HG02610 (cell line): ENCODE data around the gene FRY.

Source experiments
- ATAC-seq: cut with Tn5 transposase; IDR thresholded peaks from one replicate; pipeline ENCODE4 v1.9.1; 2021; ENCODE audit warnings: mild to moderate bottlenecking, moderate library complexity; ENCODE audit not compliant: unreplicated experiment

The FRY gene

DNA sequence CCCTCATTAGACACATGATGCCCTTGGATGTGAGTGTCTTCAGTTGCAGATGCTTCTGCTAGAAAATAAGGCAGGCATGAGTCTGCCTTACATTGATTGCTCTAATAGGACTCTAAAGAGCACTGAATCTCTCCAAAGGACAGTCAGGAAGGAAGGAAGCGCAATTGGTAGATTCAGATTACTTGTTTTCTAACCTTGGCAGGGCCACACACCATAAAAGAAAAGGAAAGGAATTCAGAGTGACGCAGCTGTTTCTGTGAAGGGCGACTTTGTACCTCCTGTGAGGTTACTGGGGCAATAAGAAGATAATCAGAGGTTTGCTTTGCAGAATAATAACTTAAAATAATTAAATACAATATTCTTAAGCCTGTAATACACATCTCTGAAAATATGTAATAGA, 48.0 kb downstream of the FRY start:
- no peak for ATAC-seq

DNA sequence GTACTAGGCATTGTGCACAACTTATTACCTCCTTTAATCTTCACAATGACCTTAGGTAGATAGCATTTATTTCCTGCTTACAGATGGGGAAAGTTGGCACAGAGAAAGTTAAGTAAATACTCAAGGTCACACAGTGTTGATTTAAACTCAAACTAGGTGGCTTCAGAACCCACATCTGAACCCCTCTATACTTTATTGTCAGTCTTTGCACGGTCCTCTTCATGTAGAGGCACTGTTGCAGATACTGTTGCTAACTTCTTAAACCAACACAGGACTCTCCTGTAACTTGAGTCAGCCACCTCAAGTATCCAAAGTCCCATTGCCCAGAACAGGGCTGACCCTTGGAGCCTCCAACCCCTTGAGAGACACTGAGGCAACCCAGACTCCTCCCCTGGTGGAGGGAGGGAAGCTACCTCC, 48.8 kb downstream of the FRY start:
- no peak for ATAC-seq

GRCh38 chr13:32081591-32081990, 50.0 kb downstream of the FRY start:
- ATAC-seq, result no peak

GRCh38 chr13:32086366-32086765, 54.8 kb downstream of the FRY start:
- ATAC-seq, result no peak

GRCh38 chr13:32086791-32087441, 55.3 kb downstream of the FRY start:
- no peak for ATAC-seq

- ATAC-seq, result no peak
Measured at GRCh38 chr13:32087955-32088747, 56.6 kb downstream of the FRY start.

- no peak for ATAC-seq
Measured at GRCh38 chr13:32092496-32092895, 60.9 kb downstream of the FRY start.

- no peak for ATAC-seq
Measured at GRCh38 chr13:32093006-32093405, 61.4 kb downstream of the FRY start.

- ATAC-seq, result no peak
Measured at GRCh38 chr13:32098272-32098671, 66.7 kb downstream of the FRY start.

GRCh38 chr13:32105653-32106313, 74.2 kb downstream of the FRY start:
- no peak for ATAC-seq

DNA sequence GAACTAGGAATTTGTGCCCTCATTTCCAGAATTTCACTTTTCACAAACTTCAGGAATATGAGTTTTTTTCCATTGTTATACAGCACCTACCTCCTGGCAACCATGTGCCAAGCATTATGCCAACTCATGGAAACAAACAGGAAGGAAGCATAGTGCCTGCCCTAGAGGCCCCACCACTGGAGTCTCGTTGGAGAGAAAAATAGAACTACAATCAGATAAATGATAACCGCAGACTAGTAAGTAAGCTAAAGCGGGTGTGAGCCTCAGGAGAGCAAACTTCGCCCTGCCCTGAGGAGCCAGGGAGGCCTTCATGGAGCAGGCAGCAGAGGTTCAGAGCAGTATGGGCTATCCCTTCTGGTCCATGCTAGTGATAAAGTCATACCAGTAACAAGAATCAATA, 75.9 kb downstream of the FRY start:
- ATAC-seq, result no peak

GRCh38 chr13:32107973-32108372, 76.4 kb downstream of the FRY start:
- ATAC-seq, result no peak

- ATAC-seq, result no peak
Measured at GRCh38 chr13:32113532-32113931, 82.0 kb downstream of the FRY start.

DNA sequence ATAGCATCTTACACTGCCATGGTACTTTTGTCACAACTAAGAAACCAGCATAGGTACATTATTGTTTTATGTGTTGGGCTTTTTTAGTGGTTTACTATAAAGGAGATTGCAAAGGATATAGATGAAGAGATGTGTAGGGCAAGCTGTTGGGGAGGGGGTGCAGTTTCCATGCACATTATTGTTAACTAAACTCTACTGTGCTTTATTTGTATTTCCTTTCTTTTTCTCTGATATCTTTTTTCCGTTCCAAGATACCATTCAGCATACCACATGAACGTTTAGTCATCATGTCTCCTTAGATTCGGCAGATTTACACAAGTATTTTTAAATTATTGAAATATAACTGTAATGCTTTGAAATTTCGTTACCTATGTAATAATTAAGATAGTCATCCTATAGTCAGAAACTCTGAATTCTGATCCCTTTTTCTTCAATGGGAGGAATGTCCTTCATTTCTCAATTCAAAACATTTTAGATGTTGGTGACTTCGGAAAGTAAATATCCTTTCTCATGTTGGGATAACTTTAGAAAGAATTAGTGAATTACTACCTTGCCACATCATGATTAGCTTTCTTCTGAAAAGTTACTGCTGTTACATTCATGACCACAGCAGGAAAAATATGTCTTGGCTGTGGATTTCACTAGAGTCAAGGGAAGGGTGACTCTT, 82.8 kb downstream of the FRY start:
- no peak for ATAC-seq

DNA sequence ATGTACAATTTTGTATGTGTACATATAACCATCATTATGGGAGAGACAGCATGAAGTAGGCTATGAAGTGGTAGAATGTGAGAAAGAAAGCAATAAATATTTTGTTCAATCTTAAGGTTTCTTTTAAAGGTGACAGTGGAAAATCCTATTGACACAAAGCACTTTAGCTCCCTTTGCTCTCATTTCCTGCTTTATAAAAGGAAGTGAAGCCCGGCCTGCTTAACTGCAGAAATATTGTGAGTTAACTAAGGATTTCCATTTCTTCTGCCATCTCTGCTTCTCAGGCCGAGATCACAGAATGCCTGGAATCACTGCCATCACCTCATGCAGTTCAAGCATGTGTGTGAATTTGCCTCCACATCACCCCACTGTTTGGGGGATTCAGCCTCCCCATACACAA, 83.5 kb downstream of the FRY start:
- ATAC-seq, result no peak

GRCh38 chr13:32116210-32116609, 84.6 kb downstream of the FRY start:
- ATAC-seq, result peak; percentile 49

DNA sequence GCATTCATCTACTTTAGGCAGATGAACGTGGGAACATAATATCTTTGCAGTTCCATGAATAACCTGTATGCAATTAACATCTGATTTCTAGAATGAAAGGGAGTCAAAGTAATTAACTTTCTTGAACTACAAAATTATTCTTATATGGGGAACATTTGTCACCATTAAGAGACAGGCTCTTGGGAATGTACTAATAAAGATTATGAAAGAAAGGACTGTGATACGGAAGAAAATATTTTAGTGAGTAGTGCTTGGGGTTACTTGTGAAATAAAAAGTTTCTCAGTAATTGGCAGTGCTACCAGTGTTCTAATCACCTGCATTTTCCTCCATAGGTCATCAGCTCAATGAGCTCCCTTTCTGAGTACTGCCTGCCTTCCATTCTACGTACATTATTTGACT, 85.4 kb downstream of the FRY start:
- no peak for ATAC-seq

DNA sequence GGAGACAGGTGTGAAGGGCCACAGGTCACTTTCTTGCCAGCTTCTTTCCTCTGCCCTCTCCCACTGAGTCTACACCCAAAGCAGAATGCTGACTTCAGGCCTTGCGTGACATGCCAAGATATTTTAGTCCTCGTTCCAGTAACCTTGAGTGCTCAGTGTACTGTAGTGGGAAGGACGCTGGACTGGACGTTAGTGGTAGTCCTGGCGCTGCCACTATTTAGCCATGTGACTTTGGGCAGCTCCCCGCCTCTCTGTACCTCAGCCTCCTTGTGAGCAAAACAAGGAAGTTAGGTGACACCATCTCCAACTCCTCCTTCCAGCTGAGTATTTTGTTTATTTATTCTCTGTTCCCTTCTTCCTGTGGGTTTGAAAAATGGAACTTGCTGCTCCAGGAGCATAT, 86.1 kb downstream of the FRY start:
- ATAC-seq, result no peak

- no peak for ATAC-seq
Measured at GRCh38 chr13:32121316-32121715, 89.7 kb downstream of the FRY start.

GRCh38 chr13:32124743-32125142, 93.2 kb downstream of the FRY start:
- ATAC-seq, result no peak

- no peak for ATAC-seq
Measured at GRCh38 chr13:32125221-32125689, 93.7 kb downstream of the FRY start.
